ENCODE data around the gene LCN1. TPM values are rescaled to one million over a fixed set of nuclear protein-coding genes. Genes with fewer than 3 reads are reported as not detected.

Gene LCN1
- total and polyA plus RNA-seq, 2 donors (not counting 3 experiments of a cell fraction or from before 2014, with no cell fraction given) = not detected

DNA sequence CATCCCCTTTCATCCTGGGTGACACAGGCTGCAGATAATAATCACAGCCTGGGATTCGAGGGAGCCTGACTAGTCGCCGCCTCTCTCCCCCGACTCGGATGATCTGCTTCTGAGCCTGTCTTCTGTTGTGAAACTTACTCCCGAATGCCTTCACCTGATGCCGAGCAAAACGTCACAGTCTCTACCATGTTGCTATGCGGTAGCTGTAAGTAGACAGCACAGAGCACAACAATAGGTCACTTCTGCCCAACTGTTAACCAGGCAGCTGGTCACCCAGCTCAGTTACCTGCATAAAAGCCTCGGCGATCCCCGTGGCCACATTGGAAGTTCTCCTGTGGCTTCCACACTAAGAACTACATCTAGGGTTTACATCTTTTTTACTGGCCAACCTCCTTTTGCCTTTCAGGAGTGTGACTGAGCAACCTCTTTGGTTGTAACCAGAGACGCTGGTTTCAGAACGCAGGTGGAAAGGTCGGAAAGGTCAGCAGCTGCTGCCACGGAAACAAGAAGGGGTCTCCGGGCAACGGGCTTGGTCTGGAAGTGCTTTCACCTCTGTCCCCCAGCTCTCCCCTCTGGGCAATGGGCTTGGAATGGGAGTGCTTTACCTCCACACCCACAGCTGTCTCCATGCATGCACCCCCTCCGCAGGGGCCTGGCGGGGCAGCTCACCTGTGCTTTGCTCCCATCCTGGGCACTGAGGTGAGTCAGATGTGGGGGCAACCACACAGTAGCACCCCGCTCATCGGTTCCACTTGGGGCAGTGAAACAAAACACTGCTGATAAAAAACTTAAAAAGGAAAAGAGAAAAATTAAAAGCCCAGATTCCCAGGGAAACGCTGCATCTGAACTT, 49.2 kb upstream of the LCN1 start:
- Histone ChIP-seq H3K36me3 (ENCODE audit: control insufficient read depth in 2 of 2, extremely low read depth in 1 of 2, insufficient read depth in 2 of 2, low read length in 2 of 2) (no peaks in the 10 kb centered on the region), H3K9me3 (replicated peaks; ENCODE audit: control insufficient read depth, insufficient read depth, low read length) (no peaks in the 10 kb centered on the region), H3K79me2 (ENCODE audit: control insufficient read depth, insufficient read depth, low read length) (no peaks in the 10 kb centered on the region), H3K27ac (ENCODE audit: insufficient read depth, low read depth, low read length) (no peak overlapping the region), H4K20me1 (replicated peaks; ENCODE audit: control insufficient read depth, extremely low read depth, insufficient read depth, low read length) (no peaks in the 10 kb centered on the region), H3K4me1 (ENCODE audit: control insufficient read depth, extremely low read depth, insufficient read depth, low read length) (peaks cover 5% of the 10 kb centered on the region), H3K9ac (replicated peaks; ENCODE audit: extremely low read depth, insufficient read depth, low read length) (no peak overlapping the region), H3K4me2 (ENCODE audit: insufficient read depth, low read length) (no peak overlapping the region), H3K9me1 (replicated peaks; ENCODE audit: control insufficient read depth, extremely low read depth, insufficient read depth, low read length) (no peaks in the 10 kb centered on the region), H2AFZ (ENCODE audit: low read depth, low read length) (no peak overlapping the region), H3K4me3 (replicated peaks in 1 of 3; ENCODE audit: insufficient read depth in 1 of 3, low read depth in 1 of 3, low read length in 3 of 3) (no peak overlapping the region), H3K27me3 (ENCODE audit: control insufficient read depth in 2 of 2, insufficient read depth in 2 of 2, low read length in 2 of 2) (no peaks in the 10 kb centered on the region)
- BruUV-seq (replicated peaks) = no TSS peak
- dilution Hi-C loops (cut with MboI; ENCODE audit: extremely low pct_ligation_motif_present, low sequenced_read_pairs) = no loop called here
- CTCF ChIA-PET = interaction anchor here (1.3 kb wide), 1 partner anchor 33 kb away, joined by 4 read pairs; no protein-coding TSS in a partner anchor
- DNase-seq (ENCODE audit: low read depth, low spot score) (no peak), FAIRE-seq (no peak)
- POLR2A ChIA-PET = no interaction called here
- TF ChIP-seq POLR2A (IDR thresholded peaks at IDR 0.05; ENCODE audit: low read depth, low read length) (no peak), POLR2AphosphoS5 (IDR thresholded peaks at IDR 0.05; ENCODE audit: insufficient read depth, low read depth, low read length) (no peak), FOS (IDR thresholded peaks at IDR 0.05; ENCODE audit: borderline replicate concordance, insufficient read depth, low read length) (no peak), EZH2 (IDR thresholded peaks at IDR 0.05; ENCODE audit: borderline replicate concordance, low read depth, low read length, severe bottlenecking) (no peak), GATA2 (IDR thresholded peaks at IDR 0.05; ENCODE audit: insufficient read depth, insufficient read length, low read depth, low read length) (no peak), JUN (IDR thresholded peaks at IDR 0.05; ENCODE audit: borderline replicate concordance, insufficient read depth, insufficient read length, low read depth) (no peak), MYC (IDR thresholded peaks at IDR 0.05; ENCODE audit: low read depth, low read length) (no peak)
- TF ChIP-seq, protein P1, sequence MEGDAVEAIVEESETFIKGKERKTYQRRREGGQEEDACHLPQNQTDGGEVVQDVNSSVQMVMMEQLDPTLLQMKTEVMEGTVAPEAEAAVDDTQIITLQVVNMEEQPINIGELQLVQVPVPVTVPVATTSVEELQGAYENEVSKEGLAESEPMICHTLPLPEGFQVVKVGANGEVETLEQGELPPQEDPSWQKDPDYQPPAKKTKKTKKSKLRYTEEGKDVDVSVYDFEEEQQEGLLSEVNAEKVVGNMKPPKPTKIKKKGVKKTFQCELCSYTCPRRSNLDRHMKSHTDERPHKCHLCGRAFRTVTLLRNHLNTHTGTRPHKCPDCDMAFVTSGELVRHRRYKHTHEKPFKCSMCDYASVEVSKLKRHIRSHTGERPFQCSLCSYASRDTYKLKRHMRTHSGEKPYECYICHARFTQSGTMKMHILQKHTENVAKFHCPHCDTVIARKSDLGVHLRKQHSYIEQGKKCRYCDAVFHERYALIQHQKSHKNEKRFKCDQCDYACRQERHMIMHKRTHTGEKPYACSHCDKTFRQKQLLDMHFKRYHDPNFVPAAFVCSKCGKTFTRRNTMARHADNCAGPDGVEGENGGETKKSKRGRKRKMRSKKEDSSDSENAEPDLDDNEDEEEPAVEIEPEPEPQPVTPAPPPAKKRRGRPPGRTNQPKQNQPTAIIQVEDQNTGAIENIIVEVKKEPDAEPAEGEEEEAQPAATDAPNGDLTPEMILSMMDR (IDR thresholded peaks at IDR 0.05; ENCODE audit: extremely low read depth in 1 of 2, insufficient read depth in 1 of 2, low read depth in 1 of 2, low read length in 2 of 2) = no peak
- intact Hi-C loops (cut with micrococcal nuclease) = no loop called here
